Keratinocyte (primary cell): ENCODE results near the gene ZC3H8. TPM values are rescaled to one million over a fixed set of nuclear protein-coding genes. Genes with fewer than 3 reads are reported as not detected.

Experiments used
- DNase-seq: peaks from one replicate; pipeline ENCODE4 v3.0.0-alpha.2; 2011; ENCODE audit warnings: low read depth, missing footprints, low spot score
- FAIRE-seq: peaks from 2 replicates; lab custom pipeline; 2011; peaks lifted over from hg19 to GRCh38; lab: Jason Lieb, UNC
- H2AFZ ChIP-seq: 2 replicates; pipeline ENCODE4 v1.6.0; 2012; ENCODE audit warnings: low read length, control low read depth, inconsistent platforms; ENCODE audit not compliant: control insufficient read depth
- H3K27ac ChIP-seq: 2 replicates; pipeline ENCODE4 v1.5.1; 2011; ENCODE audit warnings: low read length; ENCODE audit not compliant: control insufficient read depth, insufficient read depth
- H3K27me3 ChIP-seq: 3 replicates; pipeline ENCODE4 v1.6.0; 2011; ENCODE audit warnings: low read length; ENCODE audit not compliant: control insufficient read depth, insufficient read depth; ENCODE audit errors: extremely low read depth
- H3K36me3 ChIP-seq, 2 experiments: 2 replicates in 1 of 2; 3 replicates in 1 of 2; pipeline ENCODE4 v1.5.1; 2011; ENCODE audit warnings: low read length in 2 of 2, mild to moderate bottlenecking in 1 of 2; ENCODE audit not compliant: control insufficient read depth in 2 of 2, insufficient read depth in 2 of 2; ENCODE audit errors: extremely low read depth in 1 of 2
- H3K4me1 ChIP-seq: 3 replicates; pipeline ENCODE4 v1.5.1; 2011; ENCODE audit warnings: low read length; ENCODE audit not compliant: control insufficient read depth, insufficient read depth; ENCODE audit errors: extremely low read depth
- H3K4me2 ChIP-seq: 3 replicates; pipeline ENCODE4 v1.6.0; 2011; ENCODE audit warnings: low read depth, low read length; ENCODE audit not compliant: control insufficient read depth, insufficient read depth; ENCODE audit errors: extremely low read depth
- H3K4me3 ChIP-seq, 3 experiments: fragments of 200-600 bp in 1 of 3; sonication (generic) in 1 of 3; 2 replicates in 2 of 3; 3 replicates in 1 of 3; pipeline ENCODE4 v1.5.1; 2011 to 2016; ENCODE audit warnings: low read length in 3 of 3, mild to moderate bottlenecking in 3 of 3, control low read depth in 2 of 3, inconsistent platforms in 1 of 3, low read depth in 1 of 3, mixed read lengths in 1 of 3, mixed run types in 1 of 3, moderate library complexity in 1 of 3; ENCODE audit not compliant: control insufficient read depth in 2 of 3, insufficient read depth in 2 of 3; ENCODE audit errors: extremely low read depth in 1 of 3
- H3K79me2 ChIP-seq: 2 replicates; pipeline ENCODE4 v1.6.0; 2012; ENCODE audit warnings: low read length; ENCODE audit not compliant: control insufficient read depth, insufficient read depth
- H3K9ac ChIP-seq: 3 replicates; pipeline ENCODE4 v1.6.0; 2011; ENCODE audit warnings: low read length; ENCODE audit not compliant: control insufficient read depth, insufficient read depth; ENCODE audit errors: extremely low read depth
- H3K9me1 ChIP-seq: 3 replicates; pipeline ENCODE4 v1.6.0; 2011; ENCODE audit warnings: low read length; ENCODE audit not compliant: control insufficient read depth, insufficient read depth; ENCODE audit errors: extremely low read depth
- H3K9me3 ChIP-seq: 2 replicates; pipeline ENCODE4 v1.5.1; 2012; ENCODE audit warnings: low read depth, low read length; ENCODE audit not compliant: control insufficient read depth
- H4K20me1 ChIP-seq: 3 replicates; pipeline ENCODE4 v1.6.0; 2011; ENCODE audit warnings: low read length; ENCODE audit not compliant: control insufficient read depth, insufficient read depth; ENCODE audit errors: extremely low read depth
- EZH2 ChIP-seq: IDR thresholded peaks from one replicate; pipeline ENCODE4 v1.6.1; 2012; ENCODE audit warnings: inconsistent platforms, mild to moderate bottlenecking, low read length, moderate library complexity
- dilution Hi-C: fragments of 300-500 bp; cut with MboI; formaldehyde crosslinking; loops from one replicate; pipeline ENCODE4 v1.7.0; 2020; ENCODE audit warnings: low sequenced_read_pairs; ENCODE audit not compliant: extremely low pct_ligation_motif_present
- polyA plus RNA-seq, 5 experiments: library from polyadenylated mRNA; depleted of rRNA in 3 of 5; stranded (reverse) in 3 of 5; stranded (forward) in 1 of 5; unstranded in 1 of 5; fragments of >200 nt; gene quantifications; 1 replicate in 1 of 5; 2 replicates in 3 of 5; 3 replicates in 1 of 5; pipeline versions ENCODE4 v1.2.1 to v1.2.3, GENCODE V29; 2011 to 2012; ENCODE audit warnings: missing spikeins in 2 of 5, low read depth in 1 of 5, low replicate concordance in 1 of 5
- TF ChIP-seq, protein P1 (sequence below), 3 experiments: IDR thresholded peaks in 1 of 3; conservative IDR thresholded peaks in 1 of 3; optimal IDR thresholded peaks in 1 of 3; 2 replicates in 2 of 3; 3 replicates in 1 of 3; pipeline versions ENCODE3 to v1.5.1; 2011; ENCODE audit warnings: low read length in 3 of 3, mild to moderate bottlenecking in 3 of 3, moderate library complexity in 2 of 3, control low read depth in 1 of 3, inconsistent platforms in 1 of 3; ENCODE audit not compliant: insufficient read depth in 2 of 3; ENCODE audit errors: extremely low read depth in 1 of 3

Gene ZC3H8
- polyA plus RNA-seq, 1 donor (not counting 4 experiments of a cell fraction or from before 2014, with no cell fraction given): 11.4 TPM

DNA sequence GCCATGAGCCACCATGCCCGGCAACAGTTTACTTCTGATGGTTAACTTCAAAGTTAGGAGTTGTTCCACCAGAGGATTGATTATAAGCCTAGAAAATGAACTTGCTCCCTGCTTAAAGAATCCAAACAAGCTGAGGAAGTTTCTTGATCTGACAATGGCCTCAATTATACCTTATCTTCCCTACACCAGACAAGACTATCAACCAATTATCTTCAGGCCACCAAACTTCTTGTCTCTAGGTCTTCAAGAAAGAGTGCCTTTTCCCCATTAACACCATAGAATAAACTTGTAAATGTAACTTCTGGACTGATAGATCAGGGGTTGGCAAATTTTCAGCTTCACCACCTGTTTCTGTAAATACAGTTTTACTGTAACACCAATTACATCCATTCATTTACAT lies 15.0 kb downstream of the ZC3H8 start:
- Histone ChIP-seq H3K36me3 (peaks cover 0 to 6% of the 10 kb centered on the region in 2 experiments), H3K9ac (no peak overlapping the region), H3K4me3 (no peak overlapping the region), H3K79me2 (no peaks in the 10 kb centered on the region), H3K27me3 (no peaks in the 10 kb centered on the region), H3K27ac (no peak overlapping the region), H4K20me1 (no peaks in the 10 kb centered on the region), H2AFZ (no peak overlapping the region), H3K9me3 (no peaks in the 10 kb centered on the region), H3K4me1 (no peaks in the 10 kb centered on the region), H3K4me2 (no peak overlapping the region), H3K9me1 (no peaks in the 10 kb centered on the region)
- TF ChIP-seq, protein P1, sequence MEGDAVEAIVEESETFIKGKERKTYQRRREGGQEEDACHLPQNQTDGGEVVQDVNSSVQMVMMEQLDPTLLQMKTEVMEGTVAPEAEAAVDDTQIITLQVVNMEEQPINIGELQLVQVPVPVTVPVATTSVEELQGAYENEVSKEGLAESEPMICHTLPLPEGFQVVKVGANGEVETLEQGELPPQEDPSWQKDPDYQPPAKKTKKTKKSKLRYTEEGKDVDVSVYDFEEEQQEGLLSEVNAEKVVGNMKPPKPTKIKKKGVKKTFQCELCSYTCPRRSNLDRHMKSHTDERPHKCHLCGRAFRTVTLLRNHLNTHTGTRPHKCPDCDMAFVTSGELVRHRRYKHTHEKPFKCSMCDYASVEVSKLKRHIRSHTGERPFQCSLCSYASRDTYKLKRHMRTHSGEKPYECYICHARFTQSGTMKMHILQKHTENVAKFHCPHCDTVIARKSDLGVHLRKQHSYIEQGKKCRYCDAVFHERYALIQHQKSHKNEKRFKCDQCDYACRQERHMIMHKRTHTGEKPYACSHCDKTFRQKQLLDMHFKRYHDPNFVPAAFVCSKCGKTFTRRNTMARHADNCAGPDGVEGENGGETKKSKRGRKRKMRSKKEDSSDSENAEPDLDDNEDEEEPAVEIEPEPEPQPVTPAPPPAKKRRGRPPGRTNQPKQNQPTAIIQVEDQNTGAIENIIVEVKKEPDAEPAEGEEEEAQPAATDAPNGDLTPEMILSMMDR (optimal IDR thresholded peaks at IDR 0.05 in 1 of 3, IDR thresholded peaks at IDR 0.05 in 1 of 3, conservative IDR thresholded peaks at IDR 0.05 in 1 of 3; ENCODE audit: extremely low read depth in 1 of 3, insufficient read depth in 2 of 3, low read length in 3 of 3): no peak
- TF ChIP-seq EZH2: no peak
- dilution Hi-C loops: no loop called here
- DNase-seq: no peak
- FAIRE-seq: no peak

DNA sequence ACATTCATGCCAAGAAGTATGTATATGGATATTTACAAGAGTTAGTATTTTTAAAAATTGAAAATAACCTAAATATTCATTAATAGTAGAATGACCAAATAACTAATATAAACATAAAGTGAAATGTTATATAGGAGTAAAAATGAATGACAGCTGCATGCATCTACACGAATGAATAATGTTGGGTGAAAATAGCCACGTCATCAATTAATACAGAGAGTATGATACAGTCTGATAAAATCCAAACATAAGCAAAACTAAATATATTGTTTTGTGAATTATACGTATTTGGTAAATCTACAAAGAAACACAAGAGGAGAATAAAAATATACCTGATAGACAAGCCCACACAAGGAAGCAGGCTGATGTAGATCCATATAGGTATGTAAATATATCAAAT lies 24.5 kb downstream of the ZC3H8 start:
- peaks cover 0 to 3% of the 10 kb centered on the region in 2 experiments for H3K36me3 ChIP-seq
- no peaks in the 10 kb centered on the region for H3K9me3 ChIP-seq
- H3K27ac ChIP-seq: no peak overlapping the region
- FAIRE-seq: no peak
- no peaks in the 10 kb centered on the region for H3K27me3 ChIP-seq
- dilution Hi-C loops: no loop called here
- no peaks in the 10 kb centered on the region for H3K9me1 ChIP-seq
- H4K20me1 ChIP-seq: no peaks in the 10 kb centered on the region
- H3K4me1 ChIP-seq: peaks cover 12% of the 10 kb centered on the region
- no peaks in the 10 kb centered on the region for H3K79me2 ChIP-seq
- no peak overlapping the region for H3K9ac ChIP-seq
- TF ChIP-seq EZH2: no peak
- TF ChIP-seq, protein P1 (optimal IDR thresholded peaks at IDR 0.05 in 1 of 3, IDR thresholded peaks at IDR 0.05 in 1 of 3, conservative IDR thresholded peaks at IDR 0.05 in 1 of 3; ENCODE audit: extremely low read depth in 1 of 3, insufficient read depth in 2 of 3, low read length in 3 of 3): no peak
- no peak overlapping the region for H2AFZ ChIP-seq
- no peak for DNase-seq
- H3K4me3 ChIP-seq: no peak overlapping the region
- no peak overlapping the region for H3K4me2 ChIP-seq
